Colonic mucosa (tissue), 4 donors: ENCODE data around the gene SUPT3H. TPM values are rescaled to one million over a fixed set of nuclear protein-coding genes. Genes with fewer than 3 reads are reported as not detected.

Source experiments
- DNase-seq: peaks from one replicate; pipeline ENCODE4 v3.0.0-alpha.2; 2020
- H3K27ac ChIP-seq: fragments of 200-600 bp; one replicate; pipeline ENCODE4 v1.8.0; 2021
- H3K27me3 ChIP-seq: fragments of 200-600 bp; one replicate; pipeline ENCODE4 v1.8.0; 2021
- H3K36me3 ChIP-seq: fragments of 200-600 bp; one replicate; pipeline ENCODE4 v1.8.0; 2021
- H3K4me1 ChIP-seq: fragments of 200-600 bp; one replicate; pipeline ENCODE4 v1.8.0; 2021; ENCODE audit warnings: mild to moderate bottlenecking
- H3K4me3 ChIP-seq: fragments of 200-600 bp; one replicate; pipeline ENCODE4 v1.8.0; 2021
- H3K9ac ChIP-seq, 2 donors: one replicate each; pipeline ENCODE4 v1.7.0; 2013; ENCODE audit warnings: control low read depth in 2 of 2, low read depth in 2 of 2, low read length in 2 of 2
- H3K9me3 ChIP-seq: fragments of 200-600 bp; one replicate; pipeline ENCODE4 v1.8.0; 2021
- CTCF ChIP-seq: fragments of 200-600 bp; IDR thresholded peaks from one replicate; pipeline ENCODE4 v1.8.0; 2022; ENCODE audit warnings: antibody characterized with exemption, mild to moderate bottlenecking
- intact Hi-C: fragments of 100-400 bp; cut with DNase I; formaldehyde crosslinking; loops from one replicate; pipeline ENCODE4 v1.14.1; 2022
- total RNA-seq, 2 donors: library from RNA; stranded (reverse); fragmentation: NEBNext Ultra II Directional in 1 of 2; extraction: Animal tissue kit (Norgen Biotek cat#: 25700) in 1 of 2; gene quantifications; one replicate each; pipeline ENCODE4 v1.2.1, GENCODE V29; 2021
- donor health status: healthy.
- donor health status: DM: no; HTN: no; CAD: no.
- donor health status: DM: no; HTN: no; CAD: no.

The SUPT3H gene
- total RNA-seq, 2 donors from 2014 or later, result 3.4 to 4.1 TPM

GRCh38 chr6:45175272-45175671 lies 202.5 kb downstream of the SUPT3H start:
- H3K4me3 ChIP-seq, result no peak overlapping the region
- H3K27me3 ChIP-seq, result no peaks in the 10 kb centered on the region
- H3K9ac ChIP-seq, result no peak overlapping the region
- no peak for DNase-seq
- intact Hi-C loops, result no loop called here
- no peaks in the 10 kb centered on the region for H3K9me3 ChIP-seq
- no peaks in the 10 kb centered on the region for H3K36me3 ChIP-seq
- no peak for TF ChIP-seq CTCF
- no peak overlapping the region for H3K27ac ChIP-seq
- no peaks in the 10 kb centered on the region for H3K4me1 ChIP-seq

- no peak overlapping the region for H3K4me3 ChIP-seq
- no peaks in the 10 kb centered on the region for H3K4me1 ChIP-seq
- no peaks in the 10 kb centered on the region for H3K36me3 ChIP-seq
- intact Hi-C loops, result no loop called here
- no peak for DNase-seq
- no peaks in the 10 kb centered on the region for H3K27me3 ChIP-seq
- no peak overlapping the region for H3K27ac ChIP-seq
- no peaks in the 10 kb centered on the region for H3K9me3 ChIP-seq
- no peak overlapping the region for H3K9ac ChIP-seq
- no peak for TF ChIP-seq CTCF
Measured at GRCh38 chr6:45174045-45174444, 203.7 kb downstream of the SUPT3H start.

- no peak for TF ChIP-seq CTCF
- H3K9ac ChIP-seq, result no peak overlapping the region
- no peak for DNase-seq
- H3K4me3 ChIP-seq, result no peak overlapping the region
- H3K36me3 ChIP-seq, result no peaks in the 10 kb centered on the region
- H3K4me1 ChIP-seq, result no peaks in the 10 kb centered on the region
- intact Hi-C loops, result no loop called here
- H3K27ac ChIP-seq, result no peak overlapping the region
- no peaks in the 10 kb centered on the region for H3K9me3 ChIP-seq
- no peaks in the 10 kb centered on the region for H3K27me3 ChIP-seq
Measured at GRCh38 chr6:45171380-45171779, 206.4 kb downstream of the SUPT3H start.

GRCh38 chr6:45170309-45170708 lies 207.4 kb downstream of the SUPT3H start:
- Histone ChIP-seq H3K9me3 (no peaks in the 10 kb centered on the region), H3K27me3 (no peaks in the 10 kb centered on the region), H3K4me3 (no peak overlapping the region), H3K27ac (no peak overlapping the region), H3K4me1 (no peaks in the 10 kb centered on the region), H3K36me3 (no peaks in the 10 kb centered on the region), H3K9ac (no peak overlapping the region)
- no peak for DNase-seq
- intact Hi-C loops, result no loop called here
- no peak for TF ChIP-seq CTCF

- no peak for DNase-seq
- no peaks in the 10 kb centered on the region for H3K27me3 ChIP-seq
- no peaks in the 10 kb centered on the region for H3K4me1 ChIP-seq
- TF ChIP-seq CTCF, result no peak
- no peaks in the 10 kb centered on the region for H3K9me3 ChIP-seq
- no peak overlapping the region for H3K9ac ChIP-seq
- no peaks in the 10 kb centered on the region for H3K36me3 ChIP-seq
- no peak overlapping the region for H3K27ac ChIP-seq
- intact Hi-C loops, result no loop called here
- no peak overlapping the region for H3K4me3 ChIP-seq
Measured at GRCh38 chr6:45169815-45170214, 207.9 kb downstream of the SUPT3H start.
